ENCODE results near the gene GRAMD2A.
A peak's percentile ranks its signal among the peaks of the same experiment; 100 is the strongest.

GRAMD2A gene

GRCh38 chr15:72197460-72198355 is at the start of gene GRAMD2A:
TSS of gene GRAMD2A (minus strand) at chr15:72197787.
- DNase-seq (ENCODE audit: low read depth in 2 of 2): no peak

DNA sequence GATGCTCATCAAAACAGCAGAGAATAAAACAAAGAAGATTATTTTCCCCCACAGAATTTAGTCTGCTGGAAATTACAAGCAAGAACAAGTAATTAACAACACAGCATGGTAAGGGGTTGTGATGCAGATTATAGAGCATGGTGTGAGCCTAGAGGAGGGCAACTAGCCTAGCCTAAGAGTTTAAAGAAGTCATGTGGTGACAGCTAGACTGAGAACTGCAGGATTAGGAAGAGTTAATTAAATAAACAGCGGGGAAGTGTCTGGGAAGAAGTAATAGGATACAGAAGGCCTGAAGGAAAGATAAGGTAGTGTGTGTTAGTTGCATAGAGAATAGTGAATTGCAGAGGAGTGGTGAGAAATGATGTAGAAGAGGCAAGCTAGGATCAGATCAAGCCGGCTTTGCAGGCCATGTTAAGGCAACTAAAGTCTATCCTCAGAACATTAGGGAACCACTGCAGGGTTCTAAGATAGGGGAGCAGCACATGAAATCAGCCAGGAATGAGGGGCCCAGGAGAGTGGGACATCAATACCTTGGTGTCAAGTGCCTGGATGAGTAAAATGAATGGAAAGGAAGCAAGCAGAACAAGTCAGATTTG is 45.3 kb upstream of the GRAMD2A start:
- no peak for DNase-seq (ENCODE audit: low read depth in 2 of 2)

DNA sequence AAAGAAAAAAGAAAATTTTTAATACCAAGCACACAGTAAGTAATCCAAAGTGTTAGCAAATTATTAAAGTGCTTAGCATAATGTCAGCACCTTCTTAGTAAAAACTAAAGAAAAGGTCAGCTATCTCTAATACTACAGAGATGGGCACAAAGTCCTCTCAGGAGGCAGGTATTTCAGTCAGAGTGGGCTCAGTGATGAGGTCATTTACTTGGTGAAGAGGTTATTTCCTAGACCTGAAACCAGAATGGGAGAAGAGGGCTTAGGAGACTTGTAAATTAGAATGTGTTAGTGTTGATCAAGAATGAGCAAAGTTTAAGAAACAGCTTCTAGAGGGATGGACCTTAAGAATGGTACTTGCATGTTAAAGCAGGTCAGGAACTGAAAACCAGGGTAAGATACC is 42.1 kb upstream of the GRAMD2A start:
- DNase-seq (ENCODE audit: low read depth in 2 of 2): no peak

GRCh38 chr15:72238586-72238985 is 41.0 kb upstream of the GRAMD2A start:
- no peak for DNase-seq (ENCODE audit: low read depth in 2 of 2)

- no peak for DNase-seq (ENCODE audit: low read depth in 2 of 2)
Observed at GRCh38 chr15:72237853-72238224, 40.3 kb upstream of the GRAMD2A start.

DNA sequence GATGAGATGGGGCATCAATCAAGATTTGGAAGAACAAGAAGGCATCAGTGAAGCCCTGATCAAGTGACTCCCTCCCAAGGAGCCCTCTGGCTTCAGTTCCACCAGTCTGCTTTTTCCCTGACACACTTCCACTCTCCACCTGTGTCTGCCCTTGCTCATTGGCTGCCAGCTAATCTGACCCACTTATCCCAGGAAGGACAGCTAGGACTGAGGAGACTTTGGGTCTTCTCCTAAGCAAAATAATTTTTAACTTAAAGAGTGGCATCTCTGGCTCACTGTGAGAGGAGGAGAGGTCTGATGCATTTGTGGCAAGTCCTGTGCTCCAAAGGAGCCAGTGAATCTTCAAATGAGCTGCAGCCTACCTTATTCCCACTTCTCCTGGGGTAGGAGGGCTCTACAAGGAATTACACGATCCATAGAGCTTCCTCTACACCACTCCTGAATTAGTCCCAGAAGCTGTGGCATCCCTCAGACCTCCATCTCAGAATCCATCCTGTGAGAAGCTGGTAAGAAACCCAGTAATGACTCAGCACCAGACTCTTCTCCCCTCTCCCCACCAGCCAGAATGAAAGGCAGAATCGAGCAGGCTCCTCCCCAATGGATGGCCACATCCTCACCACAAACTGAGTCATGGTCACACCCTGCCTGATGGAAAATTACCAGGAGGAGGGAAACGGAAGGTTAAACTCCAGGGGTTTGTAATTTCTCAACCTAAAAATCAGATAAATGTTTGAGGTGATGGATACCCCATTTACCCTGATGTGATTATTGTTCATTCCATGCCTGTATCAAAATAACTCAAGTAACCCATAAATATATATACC is 39.7 kb upstream of the GRAMD2A start:
- DNase-seq (ENCODE audit: low read depth in 2 of 2): peak in 1 of 2 donors; percentile 24

- no peak for DNase-seq (ENCODE audit: low read depth in 2 of 2)
Observed at GRCh38 chr15:72236381-72237003, 38.9 kb upstream of the GRAMD2A start.

DNA sequence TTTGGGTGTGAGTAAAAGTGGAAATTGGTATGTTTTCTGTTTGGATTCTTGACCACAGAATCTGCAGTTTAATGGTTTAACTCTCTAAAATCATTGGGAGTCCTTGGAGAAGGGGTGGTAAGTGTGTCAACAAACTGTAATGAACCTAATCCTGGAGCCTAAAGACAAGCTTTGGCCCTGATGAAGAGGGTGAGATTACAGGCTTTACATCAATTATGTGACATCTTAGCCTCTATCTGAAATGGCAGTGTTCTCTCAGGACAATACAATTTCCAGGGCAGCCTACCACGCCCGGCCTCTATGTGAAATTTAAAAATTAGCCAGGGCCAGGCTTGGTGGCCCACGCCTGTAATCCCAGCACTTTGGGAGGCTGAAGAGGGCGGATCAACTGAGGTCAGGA is 37.7 kb upstream of the GRAMD2A start:
- no peak for DNase-seq (ENCODE audit: low read depth in 2 of 2)

DNA sequence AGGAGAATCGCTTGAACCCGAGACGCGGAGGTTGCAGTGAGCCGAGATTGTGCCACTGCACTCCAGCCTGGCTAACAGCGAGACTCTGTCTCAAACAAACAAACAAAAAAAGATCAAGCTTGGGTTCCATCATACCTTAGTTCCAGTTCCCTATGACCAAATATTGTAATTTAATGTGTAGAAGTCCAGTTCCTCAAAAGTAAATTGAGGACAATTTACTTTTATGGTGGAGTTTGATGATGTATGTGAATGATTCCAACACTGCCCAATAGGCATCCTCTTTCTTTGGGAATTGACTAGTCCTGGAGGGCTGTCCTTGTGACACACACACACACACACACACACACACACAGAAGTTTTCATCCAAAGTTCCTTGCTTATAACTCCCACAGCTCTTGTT is 36.2 kb upstream of the GRAMD2A start:
- DNase-seq (ENCODE audit: low read depth in 2 of 2): no peak

- DNase-seq (ENCODE audit: low read depth in 2 of 2): peak in 1 of 2 donors; percentile 16
Observed at GRCh38 chr15:72231833-72232478, 34.4 kb upstream of the GRAMD2A start.

GRCh38 chr15:72231066-72231832 is 33.7 kb upstream of the GRAMD2A start, which contains the start of gene PKM:
TSS of gene PKM (minus strand) at chr15:72231190. CDS start at chr15:72219097, 12,093 bp downstream.
- DNase-seq (ENCODE audit: low read depth in 2 of 2): peak; percentile 73 to 79

DNA sequence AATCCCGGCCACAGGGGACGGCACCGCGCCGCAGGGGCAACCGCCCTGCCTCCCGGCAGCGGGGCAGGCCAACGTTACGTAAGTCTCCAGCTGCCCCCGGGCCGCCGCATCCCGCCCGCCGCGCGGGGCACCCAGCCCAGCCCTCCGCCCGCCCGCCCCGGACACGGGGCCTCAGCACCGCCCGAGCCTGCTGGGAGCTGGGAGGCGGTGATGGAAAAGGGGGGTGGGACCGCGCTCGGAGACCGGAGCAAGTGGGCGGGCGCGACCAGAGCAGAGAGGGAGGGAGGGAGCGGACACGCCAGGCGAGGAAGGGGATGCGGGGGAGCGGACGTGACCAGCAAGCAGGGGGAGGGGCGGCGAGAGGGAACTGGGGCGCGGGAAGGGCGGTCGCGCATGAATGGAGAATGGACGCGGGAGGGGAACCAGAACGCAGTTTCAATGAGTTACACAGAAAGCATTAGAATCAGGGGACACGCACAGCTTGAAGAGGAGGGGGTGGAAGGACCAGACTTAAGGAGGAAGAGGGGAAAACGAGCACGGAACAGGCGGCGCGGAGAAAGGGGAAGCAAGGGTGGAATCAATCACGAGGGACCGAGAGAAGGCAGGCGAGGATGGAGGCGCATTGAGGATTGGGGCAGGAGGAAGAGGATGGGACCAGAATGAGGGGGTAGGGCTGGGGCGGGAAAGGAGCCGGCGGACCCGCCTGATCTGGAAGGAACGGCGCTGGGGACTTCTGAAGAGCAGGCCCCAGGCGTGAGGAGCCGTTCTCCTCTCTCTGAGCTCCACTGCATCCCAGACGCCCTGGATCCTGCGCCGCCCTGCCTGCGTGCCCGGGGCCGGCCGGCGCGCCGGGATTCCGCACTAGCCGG is 32.8 kb upstream of the GRAMD2A start:
- DNase-seq (ENCODE audit: low read depth in 2 of 2): peak in 1 of 2 donors; percentile 35

DNA sequence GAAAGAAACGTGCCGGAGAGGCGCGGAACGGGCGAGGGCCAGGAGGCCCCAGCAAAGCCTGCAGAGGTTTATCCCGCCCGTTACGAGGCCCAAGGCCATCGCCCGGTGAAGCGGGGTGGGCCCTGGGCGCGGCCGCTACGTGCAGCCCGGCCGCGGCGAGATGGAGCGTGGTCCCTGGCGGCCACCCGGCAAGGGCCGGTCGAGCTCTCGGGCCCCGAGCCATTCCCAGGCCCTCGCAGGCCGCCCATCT is 32.3 kb upstream of the GRAMD2A start:
- DNase-seq (ENCODE audit: low read depth in 2 of 2): no peak

DNA sequence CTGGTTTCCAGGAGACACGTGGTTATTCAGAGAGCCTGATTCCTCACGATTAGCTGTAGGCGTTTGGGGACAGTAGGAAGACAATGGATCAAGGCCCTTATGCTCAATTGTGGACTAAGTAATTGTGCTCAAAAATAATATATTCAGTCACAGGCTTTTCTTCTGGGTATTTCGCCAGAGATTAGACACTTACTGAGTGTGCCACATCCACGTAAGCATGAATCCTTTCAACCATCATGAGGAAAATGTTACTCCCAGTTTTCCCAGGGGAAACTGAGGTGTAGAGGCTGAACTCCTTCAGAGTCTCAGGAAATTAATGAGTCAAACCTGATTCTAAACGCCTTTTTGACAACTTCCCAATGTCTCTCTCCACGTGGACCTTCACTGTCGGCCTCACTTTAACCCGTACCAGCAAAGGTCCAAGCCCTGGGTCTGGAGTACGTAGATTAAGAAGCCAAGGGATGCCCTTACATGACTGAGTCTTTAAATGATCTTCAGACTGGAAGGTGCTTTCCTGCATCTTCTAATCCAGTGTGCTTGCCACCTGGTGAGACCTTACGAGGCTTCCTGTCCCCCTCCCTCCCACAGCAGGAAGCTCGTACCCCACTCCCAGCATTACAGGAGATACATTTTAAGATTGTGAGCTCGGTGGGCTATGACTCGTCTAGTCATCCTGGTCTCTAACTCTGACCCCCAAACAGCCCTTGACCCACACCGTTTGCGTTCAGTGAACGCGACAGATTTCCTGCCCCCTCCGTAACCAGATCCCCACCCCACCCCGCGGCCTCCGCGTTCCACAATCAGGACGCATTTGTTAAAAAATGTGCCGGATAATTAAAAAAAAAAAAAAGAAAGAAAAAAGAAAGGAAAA is 31.7 kb upstream of the GRAMD2A start:
- no peak for DNase-seq (ENCODE audit: low read depth in 2 of 2)

DNA sequence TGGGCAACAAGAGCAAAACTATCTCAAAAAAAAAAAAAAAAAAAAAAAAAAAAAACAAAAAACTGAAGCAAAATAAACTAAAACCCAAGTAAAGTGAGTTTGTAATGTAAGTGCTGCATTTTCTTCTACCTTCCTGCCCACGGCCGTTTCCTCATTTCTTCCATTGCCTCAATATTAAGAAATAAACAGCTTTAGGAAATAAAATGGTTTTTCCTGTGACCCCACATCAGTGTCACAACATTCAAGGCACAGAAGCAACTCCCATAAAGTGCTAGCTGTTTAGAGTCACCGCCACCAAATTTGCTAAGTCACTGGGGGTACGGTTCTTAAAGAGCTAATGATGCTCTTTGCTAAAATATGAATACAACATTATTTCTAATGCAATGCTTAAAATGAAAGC is 30.1 kb upstream of the GRAMD2A start:
- no peak for DNase-seq (ENCODE audit: low read depth in 2 of 2)

- no peak for DNase-seq (ENCODE audit: low read depth in 2 of 2)
Observed at GRCh38 chr15:72227192-72227586, 29.6 kb upstream of the GRAMD2A start.

DNA sequence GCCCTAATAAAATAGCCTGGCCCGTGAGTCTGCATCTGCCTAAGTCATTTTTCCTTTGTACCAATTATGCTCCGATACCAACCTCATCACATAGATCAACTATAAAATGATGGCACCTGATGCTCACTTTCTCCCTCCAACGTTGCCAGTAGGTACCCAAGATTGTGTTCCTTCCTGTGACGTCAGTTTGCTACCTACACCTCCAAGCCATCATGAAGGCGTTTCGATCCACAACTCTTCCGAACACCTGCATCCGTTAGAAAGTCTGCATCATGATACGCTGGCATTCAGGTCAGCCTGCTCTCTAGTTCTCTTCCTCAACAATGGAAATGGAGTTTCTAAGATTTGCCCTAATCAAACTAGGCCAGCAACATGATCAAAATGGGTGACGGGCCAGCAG is 25.7 kb upstream of the GRAMD2A start:
- DNase-seq (ENCODE audit: low read depth in 2 of 2): no peak

- DNase-seq (ENCODE audit: low read depth in 2 of 2): no peak
Observed at GRCh38 chr15:72222393-72222792, 24.8 kb upstream of the GRAMD2A start.

DNA sequence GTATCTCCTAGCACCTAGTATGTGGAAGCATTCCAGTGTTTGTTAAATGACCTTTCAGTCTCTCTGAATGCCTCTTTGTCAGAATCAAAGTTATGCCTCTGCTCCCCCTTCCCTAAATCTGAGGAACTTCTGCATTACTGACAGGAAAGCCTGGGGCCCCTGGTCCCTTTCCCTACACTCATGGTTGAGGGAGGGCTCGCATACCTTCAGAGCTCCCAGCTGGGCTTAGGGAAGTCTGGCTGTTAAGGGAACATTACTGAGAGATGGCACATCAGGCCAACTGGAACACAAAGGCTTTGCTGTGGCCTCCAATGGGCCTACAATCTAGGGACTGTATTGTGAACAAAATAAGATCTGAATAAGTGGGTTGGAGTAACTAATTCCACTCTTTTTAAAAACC is 23.1 kb upstream of the GRAMD2A start:
- DNase-seq (ENCODE audit: low read depth in 2 of 2): no peak

Measured in stimulated activated CD8-positive, alpha-beta memory T cell treated with anti-CD3 and anti-CD28 coated beads, Interleukin-7, amount 100 ng/mL, for 1 hour (primary cell).